Measurements from ENCODE around the gene ARMC2.
A peak's percentile ranks its signal among the peaks of the same experiment; 100 is the strongest.

Gene ARMC2

GRCh38 chr6:108993876-108994275 is 145.7 kb downstream of the ARMC2 start:
- no peak for DNase-seq (ENCODE audit: low spot score)

- DNase-seq (ENCODE audit: low spot score) = no peak
These were observed 147.1 kb downstream of the ARMC2 start for GRCh38 chr6:108995296-108995695.

GRCh38 chr6:108996208-108996607 is 148.0 kb downstream of the ARMC2 start:
- DNase-seq (ENCODE audit: low spot score) = no peak

- DNase-seq (ENCODE audit: low spot score) = no peak
These were observed 150.3 kb downstream of the ARMC2 start for GRCh38 chr6:108998485-108998884.

GRCh38 chr6:108999428-108999827 is 151.2 kb downstream of the ARMC2 start:
- DNase-seq (ENCODE audit: low spot score) = no peak

GRCh38 chr6:109000289-109000688 is 152.1 kb downstream of the ARMC2 start:
- no peak for DNase-seq (ENCODE audit: low spot score)

GRCh38 chr6:109001291-109001894 is 153.2 kb downstream of the ARMC2 start:
- no peak for DNase-seq (ENCODE audit: low spot score)

GRCh38 chr6:109002051-109002697 is 154.0 kb downstream of the ARMC2 start:
- no peak for DNase-seq (ENCODE audit: low spot score)

- no peak for DNase-seq (ENCODE audit: low spot score)
These were observed 154.7 kb downstream of the ARMC2 start for GRCh38 chr6:109002882-109003281.

GRCh38 chr6:109006818-109007217 is 158.6 kb downstream of the ARMC2 start:
- DNase-seq (ENCODE audit: low spot score) = no peak

GRCh38 chr6:109007521-109007920 is 159.3 kb downstream of the ARMC2 start:
- no peak for DNase-seq (ENCODE audit: low spot score)

- no peak for DNase-seq (ENCODE audit: low spot score)
These were observed 159.8 kb downstream of the ARMC2 start for GRCh38 chr6:109008054-109008453.

- DNase-seq (ENCODE audit: low spot score) = peak; percentile 36
These were observed 160.5 kb downstream of the ARMC2 start for GRCh38 chr6:109008537-109009235.

- DNase-seq (ENCODE audit: low spot score) = peak; percentile 92
These were observed 161.2 kb downstream of the ARMC2 start for GRCh38 chr6:109009236-109009961.

GRCh38 chr6:109009962-109010704 is 161.9 kb downstream of the ARMC2 start:
- DNase-seq (ENCODE audit: low spot score) = no peak

GRCh38 chr6:109010705-109011102 is 162.5 kb downstream of the ARMC2 start:
- DNase-seq (ENCODE audit: low spot score) = peak; percentile 41

- DNase-seq (ENCODE audit: low spot score) = no peak
These were observed 165.6 kb downstream of the ARMC2 start for GRCh38 chr6:109013656-109014305.

- no peak for DNase-seq (ENCODE audit: low spot score)
These were observed 166.4 kb downstream of the ARMC2 start for GRCh38 chr6:109014606-109015005.

GRCh38 chr6:109015176-109015575 is 167.0 kb downstream of the ARMC2 start:
- no peak for DNase-seq (ENCODE audit: low spot score)

GRCh38 chr6:109019911-109020310 is 171.7 kb downstream of the ARMC2 start:
- DNase-seq (ENCODE audit: low spot score) = no peak

GRCh38 chr6:109021870-109022269 is 173.6 kb downstream of the ARMC2 start:
- no peak for DNase-seq (ENCODE audit: low spot score)
